Measurements from ENCODE around the gene SORCS2.

GRCh38 chr4:7759216-7759615, 566.9 kb downstream of the SORCS2 start:
- TF ChIP-seq POLR2A (IDR thresholded peaks at IDR 0.05) (no peak), POLR2AphosphoS5 (IDR thresholded peaks at IDR 0.05) (no peak)
